ENCODE measurements around the gene PCK2. TPM values are rescaled to one million over a fixed set of nuclear protein-coding genes. Genes with fewer than 3 reads are reported as not detected.

PCK2 gene
- total and polyA plus RNA-seq, 2 of the 13 experiments (the other 11 are each of a cell fraction or from before 2014, with no cell fraction given), result 129 to 272 TPM

DNA sequence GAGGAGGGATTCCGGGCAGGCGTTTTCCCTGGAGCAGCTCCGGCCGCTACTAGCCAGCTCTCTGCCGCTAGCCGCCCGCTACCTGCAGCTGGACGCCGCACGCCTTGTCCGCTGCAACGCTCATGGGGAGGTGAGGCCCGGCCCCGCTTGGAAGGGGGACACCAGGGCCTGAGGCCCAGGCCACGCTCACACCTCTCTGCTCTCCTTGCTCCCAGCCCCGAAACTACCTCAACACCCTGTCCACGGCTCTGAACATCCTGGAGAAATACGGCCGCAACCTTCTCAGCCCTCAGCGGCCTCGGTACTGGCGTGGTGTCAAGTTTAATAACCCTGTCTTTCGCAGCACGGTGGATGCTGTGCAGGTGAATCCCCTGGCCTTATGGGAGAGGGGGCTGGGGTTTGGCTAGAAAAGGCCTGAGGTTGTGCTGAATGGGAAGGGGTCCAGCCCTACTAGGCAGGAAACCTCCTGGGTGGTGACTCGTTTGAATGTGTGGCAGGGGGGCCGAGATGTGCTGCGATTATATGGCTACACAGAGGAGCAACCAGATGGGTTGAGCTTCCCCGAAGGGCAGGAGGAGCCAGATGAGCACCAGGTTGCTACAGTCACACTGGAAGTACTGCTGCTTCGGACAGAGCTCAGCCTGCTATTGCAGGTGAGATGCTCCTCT, 53.8 kb downstream of the PCK2 start (continued):
- TF ChIP-seq, protein P1, sequence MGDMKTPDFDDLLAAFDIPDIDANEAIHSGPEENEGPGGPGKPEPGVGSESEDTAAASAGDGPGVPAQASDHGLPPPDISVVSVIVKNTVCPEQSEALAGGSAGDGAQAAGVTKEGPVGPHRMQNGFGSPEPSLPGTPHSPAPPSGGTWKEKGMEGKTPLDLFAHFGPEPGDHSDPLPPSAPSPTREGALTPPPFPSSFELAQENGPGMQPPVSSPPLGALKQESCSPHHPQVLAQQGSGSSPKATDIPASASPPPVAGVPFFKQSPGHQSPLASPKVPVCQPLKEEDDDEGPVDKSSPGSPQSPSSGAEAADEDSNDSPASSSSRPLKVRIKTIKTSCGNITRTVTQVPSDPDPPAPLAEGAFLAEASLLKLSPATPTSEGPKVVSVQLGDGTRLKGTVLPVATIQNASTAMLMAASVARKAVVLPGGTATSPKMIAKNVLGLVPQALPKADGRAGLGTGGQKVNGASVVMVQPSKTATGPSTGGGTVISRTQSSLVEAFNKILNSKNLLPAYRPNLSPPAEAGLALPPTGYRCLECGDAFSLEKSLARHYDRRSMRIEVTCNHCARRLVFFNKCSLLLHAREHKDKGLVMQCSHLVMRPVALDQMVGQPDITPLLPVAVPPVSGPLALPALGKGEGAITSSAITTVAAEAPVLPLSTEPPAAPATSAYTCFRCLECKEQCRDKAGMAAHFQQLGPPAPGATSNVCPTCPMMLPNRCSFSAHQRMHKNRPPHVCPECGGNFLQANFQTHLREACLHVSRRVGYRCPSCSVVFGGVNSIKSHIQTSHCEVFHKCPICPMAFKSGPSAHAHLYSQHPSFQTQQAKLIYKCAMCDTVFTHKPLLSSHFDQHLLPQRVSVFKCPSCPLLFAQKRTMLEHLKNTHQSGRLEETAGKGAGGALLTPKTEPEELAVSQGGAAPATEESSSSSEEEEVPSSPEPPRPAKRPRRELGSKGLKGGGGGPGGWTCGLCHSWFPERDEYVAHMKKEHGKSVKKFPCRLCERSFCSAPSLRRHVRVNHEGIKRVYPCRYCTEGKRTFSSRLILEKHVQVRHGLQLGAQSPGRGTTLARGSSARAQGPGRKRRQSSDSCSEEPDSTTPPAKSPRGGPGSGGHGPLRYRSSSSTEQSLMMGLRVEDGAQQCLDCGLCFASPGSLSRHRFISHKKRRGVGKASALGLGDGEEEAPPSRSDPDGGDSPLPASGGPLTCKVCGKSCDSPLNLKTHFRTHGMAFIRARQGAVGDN (CRISPR knock-in tag; IDR thresholded peaks at IDR 0.05), result peak; percentile 27; the same call in 1 of the 2 replicates
- peak; percentile 84 for TF ChIP-seq MED8 (CRISPR knock-in tag; IDR thresholded peaks at IDR 0.05; ENCODE audit: insufficient replicate concordance)
- no peak for TF ChIP-seq SYNCRIP (IDR thresholded peaks at IDR 0.05; ENCODE audit: insufficient read depth, low read depth, low read length)
- no peak for TF ChIP-seq SPEN (CRISPR knock-in tag; IDR thresholded peaks at IDR 0.05; ENCODE audit: low read depth)
- TF ChIP-seq MATR3 (CRISPR knock-in tag; IDR thresholded peaks at IDR 0.05), result 0 out of 2 replicates have a peak, but pooled peaks have one; percentile 37
- 0 out of 2 replicates have a peak, but pooled peaks have one; percentile 4 for TF ChIP-seq NFYB (CRISPR knock-in tag; IDR thresholded peaks at IDR 0.05)
- TF ChIP-seq RBM39 (IDR thresholded peaks at IDR 0.05; ENCODE audit: low read depth, low read length, poor library complexity, severe bottlenecking), result no peak
- no peak for TF ChIP-seq MTF1 (CRISPR knock-in tag; IDR thresholded peaks at IDR 0.05)
- TF ChIP-seq NFKB2 (CRISPR knock-in tag; IDR thresholded peaks at IDR 0.05; ENCODE audit: borderline replicate concordance), result peak; percentile 62; the same call in 1 of the 2 replicates
- peak; percentile 92 for TF ChIP-seq EED (CRISPR knock-in tag; IDR thresholded peaks at IDR 0.05)
- TF ChIP-seq, protein P2, sequence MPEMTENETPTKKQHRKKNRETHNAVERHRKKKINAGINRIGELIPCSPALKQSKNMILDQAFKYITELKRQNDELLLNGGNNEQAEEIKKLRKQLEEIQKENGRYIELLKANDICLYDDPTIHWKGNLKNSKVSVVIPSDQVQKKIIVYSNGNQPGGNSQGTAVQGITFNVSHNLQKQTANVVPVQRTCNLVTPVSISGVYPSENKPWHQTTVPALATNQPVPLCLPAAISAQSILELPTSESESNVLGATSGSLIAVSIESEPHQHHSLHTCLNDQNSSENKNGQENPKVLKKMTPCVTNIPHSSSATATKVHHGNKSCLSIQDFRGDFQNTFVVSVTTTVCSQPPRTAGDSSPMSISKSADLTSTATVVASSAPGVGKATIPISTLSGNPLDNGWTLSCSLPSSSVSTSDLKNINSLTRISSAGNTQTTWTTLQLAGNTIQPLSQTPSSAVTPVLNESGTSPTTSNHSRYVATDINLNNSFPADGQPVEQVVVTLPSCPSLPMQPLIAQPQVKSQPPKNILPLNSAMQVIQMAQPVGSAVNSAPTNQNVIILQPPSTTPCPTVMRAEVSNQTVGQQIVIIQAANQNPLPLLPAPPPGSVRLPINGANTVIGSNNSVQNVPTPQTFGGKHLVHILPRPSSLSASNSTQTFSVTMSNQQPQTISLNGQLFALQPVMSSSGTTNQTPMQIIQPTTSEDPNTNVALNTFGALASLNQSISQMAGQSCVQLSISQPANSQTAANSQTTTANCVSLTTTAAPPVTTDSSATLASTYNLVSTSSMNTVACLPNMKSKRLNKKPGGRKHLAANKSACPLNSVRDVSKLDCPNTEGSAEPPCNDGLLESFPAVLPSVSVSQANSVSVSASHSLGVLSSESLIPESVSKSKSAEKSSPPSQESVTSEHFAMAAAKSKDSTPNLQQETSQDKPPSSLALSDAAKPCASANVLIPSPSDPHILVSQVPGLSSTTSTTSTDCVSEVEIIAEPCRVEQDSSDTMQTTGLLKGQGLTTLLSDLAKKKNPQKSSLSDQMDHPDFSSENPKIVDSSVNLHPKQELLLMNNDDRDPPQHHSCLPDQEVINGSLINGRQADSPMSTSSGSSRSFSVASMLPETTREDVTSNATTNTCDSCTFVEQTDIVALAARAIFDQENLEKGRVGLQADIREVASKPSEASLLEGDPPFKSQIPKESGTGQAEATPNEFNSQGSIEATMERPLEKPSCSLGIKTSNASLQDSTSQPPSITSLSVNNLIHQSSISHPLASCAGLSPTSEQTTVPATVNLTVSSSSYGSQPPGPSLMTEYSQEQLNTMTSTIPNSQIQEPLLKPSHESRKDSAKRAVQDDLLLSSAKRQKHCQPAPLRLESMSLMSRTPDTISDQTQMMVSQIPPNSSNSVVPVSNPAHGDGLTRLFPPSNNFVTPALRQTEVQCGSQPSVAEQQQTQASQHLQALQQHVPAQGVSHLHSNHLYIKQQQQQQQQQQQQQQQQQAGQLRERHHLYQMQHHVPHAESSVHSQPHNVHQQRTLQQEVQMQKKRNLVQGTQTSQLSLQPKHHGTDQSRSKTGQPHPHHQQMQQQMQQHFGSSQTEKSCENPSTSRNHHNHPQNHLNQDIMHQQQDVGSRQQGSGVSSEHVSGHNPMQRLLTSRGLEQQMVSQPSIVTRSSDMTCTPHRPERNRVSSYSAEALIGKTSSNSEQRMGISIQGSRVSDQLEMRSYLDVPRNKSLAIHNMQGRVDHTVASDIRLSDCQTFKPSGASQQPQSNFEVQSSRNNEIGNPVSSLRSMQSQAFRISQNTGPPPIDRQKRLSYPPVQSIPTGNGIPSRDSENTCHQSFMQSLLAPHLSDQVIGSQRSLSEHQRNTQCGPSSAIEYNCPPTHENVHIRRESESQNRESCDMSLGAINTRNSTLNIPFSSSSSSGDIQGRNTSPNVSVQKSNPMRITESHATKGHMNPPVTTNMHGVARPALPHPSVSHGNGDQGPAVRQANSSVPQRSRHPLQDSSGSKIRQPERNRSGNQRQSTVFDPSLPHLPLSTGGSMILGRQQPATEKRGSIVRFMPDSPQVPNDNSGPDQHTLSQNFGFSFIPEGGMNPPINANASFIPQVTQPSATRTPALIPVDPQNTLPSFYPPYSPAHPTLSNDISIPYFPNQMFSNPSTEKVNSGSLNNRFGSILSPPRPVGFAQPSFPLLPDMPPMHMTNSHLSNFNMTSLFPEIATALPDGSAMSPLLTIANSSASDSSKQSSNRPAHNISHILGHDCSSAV (CRISPR knock-in tag; IDR thresholded peaks at IDR 0.05; ENCODE audit: borderline replicate concordance), result no peak
- TF ChIP-seq ARID2 (CRISPR knock-in tag; IDR thresholded peaks at IDR 0.05; ENCODE audit: borderline replicate concordance), result peak; percentile 7; the same call in 1 of the 2 replicates
- TF ChIP-seq GABPA (IDR thresholded peaks at IDR 0.05; ENCODE audit: low read depth, low read length), result no peak
- TF ChIP-seq GABPA (CRISPR knock-in tag; IDR thresholded peaks at IDR 0.05; ENCODE audit: low read depth), result no peak
- 0 out of 2 replicates have a peak, but pooled peaks have one; percentile 31 for TF ChIP-seq ATAD3A (CRISPR knock-in tag; IDR thresholded peaks at IDR 0.05)
- no peak for TF ChIP-seq PHF21A (CRISPR knock-in tag; IDR thresholded peaks at IDR 0.05)
- TF ChIP-seq SOX13 (IDR thresholded peaks at IDR 0.05), result no peak
- TF ChIP-seq SOX13 (CRISPR knock-in tag; conservative IDR thresholded peaks at IDR 0.05 in 1 of 2, IDR thresholded peaks at IDR 0.05 in 1 of 2), result no peak
